Kidney (tissue), 14 donors: Measurements from ENCODE around the gene WNT1. TPM values are rescaled to one million over a fixed set of nuclear protein-coding genes. Genes with fewer than 3 reads are reported as not detected.

ENCODE experiments used
- DNase-seq, 5 donors: peaks; one replicate each; pipeline ENCODE4 v3.0.0-alpha.2; 2013 to 2020
- FAIRE-seq: peaks from 2 replicates; lab custom pipeline; 2012; peaks lifted over from hg19 to GRCh38; lab: Jason Lieb, UNC
- H3K27ac ChIP-seq, 2 donors: one replicate each; pipeline ENCODE4 v1.7.0; 2013; ENCODE audit warnings: low read depth in 2 of 2, low read length in 2 of 2, inconsistent platforms in 1 of 2
- H3K27me3 ChIP-seq: one replicate; pipeline ENCODE4 v1.7.1; 2013; ENCODE audit warnings: low read length, inconsistent platforms; ENCODE audit not compliant: control insufficient read depth, insufficient read depth
- H3K36me3 ChIP-seq, 3 donors: one replicate each; pipeline versions ENCODE4 v1.7.0 to v1.7.1; 2013; ENCODE audit warnings: low read length in 3 of 3, control low read depth in 1 of 3, inconsistent platforms in 1 of 3; ENCODE audit not compliant: insufficient read depth in 3 of 3, control insufficient read depth in 2 of 3
- H3K4me1 ChIP-seq, 3 donors: one replicate each; pipeline versions ENCODE4 v1.7.0 to v1.7.1; 2013; ENCODE audit warnings: low read length in 3 of 3, inconsistent platforms in 1 of 3, low read depth in 1 of 3; ENCODE audit not compliant: control insufficient read depth in 2 of 3, insufficient read depth in 2 of 3
- H3K4me3 ChIP-seq, 3 donors: one replicate each; pipeline versions ENCODE4 v1.7.0 to v1.8.1; 2013; ENCODE audit warnings: low read length in 3 of 3, control low read depth in 1 of 3, inconsistent platforms in 1 of 3
- H3K9ac ChIP-seq, 3 donors: one replicate each; pipeline versions ENCODE4 v1.7.0 to v1.7.1; 2013; ENCODE audit warnings: low read length in 3 of 3, control low read depth in 1 of 3, inconsistent platforms in 1 of 3
- H3K9me3 ChIP-seq, 3 donors: one replicate each; pipeline versions ENCODE4 v1.7.0 to v1.7.1; 2013; ENCODE audit warnings: low read length in 3 of 3, control low read depth in 1 of 3, inconsistent platforms in 1 of 3; ENCODE audit not compliant: control insufficient read depth in 2 of 3, insufficient read depth in 1 of 3
- intact Hi-C: fragments of 100-400 bp; cut with DNase I; formaldehyde crosslinking; loops from one replicate; pipeline ENCODE4 v1.11.1; 2022
- polyA plus RNA-seq: library from polyadenylated mRNA; stranded (reverse); fragments of 350-450 nt; fragmentation: Illumina TruSeq; extraction: RNeasy Lipid Tissue Mini Kit (QIAGEN cat#74804); gene quantifications from one replicate; pipeline ENCODE4 v1.2.3, GENCODE V29; 2014; ENCODE audit warnings: low read depth, low replicate concordance; ENCODE audit not compliant: insufficient read depth
- total RNA-seq: library from RNA; stranded (reverse); fragmentation: NEBNext Ultra II Directional; extraction: Animal tissue kit (Norgen Biotek cat#: 25700); gene quantifications from one replicate; pipeline ENCODE4 v1.2.1, GENCODE V29; 2021
- TF ChIP-seq, protein P1 (sequence below): IDR thresholded peaks from 3 replicates; pipeline ENCODE4 v1.5.1; 2012; ENCODE audit warnings: mild to moderate bottlenecking, moderate library complexity, borderline replicate concordance; ENCODE audit not compliant: insufficient read depth; ENCODE audit errors: extremely low read depth
- donor health status: control.
- donor health status: control.
- donor health status: control.
- donor health status: control.
- donor health status: control.
- donor health status: DM: yes; HTN: yes; CAD: no.
- donor health status: Normal renal cell carcinoma (clear cell type).

The WNT1 gene
- total and polyA plus RNA-seq, 2 donors from 2014 or later: not detected

DNA sequence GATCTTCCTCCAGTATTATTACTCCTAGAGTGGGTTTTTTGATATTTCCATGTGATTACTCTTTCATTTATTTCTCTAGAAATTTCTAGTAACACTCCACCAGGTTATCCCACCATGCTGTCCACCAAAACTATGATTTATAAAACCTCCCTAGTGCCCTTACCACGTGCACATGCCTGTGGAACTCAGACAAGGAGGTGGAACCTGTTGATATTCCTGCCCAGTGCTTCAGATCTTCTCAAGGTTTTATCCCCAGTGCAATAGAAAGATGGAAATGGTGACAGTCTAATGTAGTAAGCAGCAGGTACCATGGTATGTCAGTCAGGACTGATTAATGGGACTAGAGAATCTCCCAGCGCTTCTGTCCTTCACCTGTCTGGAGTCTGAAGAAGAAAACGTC lies 17.3 kb upstream of the WNT1 start:
- H3K9ac ChIP-seq: no peak overlapping the region
- TF ChIP-seq, protein P1, sequence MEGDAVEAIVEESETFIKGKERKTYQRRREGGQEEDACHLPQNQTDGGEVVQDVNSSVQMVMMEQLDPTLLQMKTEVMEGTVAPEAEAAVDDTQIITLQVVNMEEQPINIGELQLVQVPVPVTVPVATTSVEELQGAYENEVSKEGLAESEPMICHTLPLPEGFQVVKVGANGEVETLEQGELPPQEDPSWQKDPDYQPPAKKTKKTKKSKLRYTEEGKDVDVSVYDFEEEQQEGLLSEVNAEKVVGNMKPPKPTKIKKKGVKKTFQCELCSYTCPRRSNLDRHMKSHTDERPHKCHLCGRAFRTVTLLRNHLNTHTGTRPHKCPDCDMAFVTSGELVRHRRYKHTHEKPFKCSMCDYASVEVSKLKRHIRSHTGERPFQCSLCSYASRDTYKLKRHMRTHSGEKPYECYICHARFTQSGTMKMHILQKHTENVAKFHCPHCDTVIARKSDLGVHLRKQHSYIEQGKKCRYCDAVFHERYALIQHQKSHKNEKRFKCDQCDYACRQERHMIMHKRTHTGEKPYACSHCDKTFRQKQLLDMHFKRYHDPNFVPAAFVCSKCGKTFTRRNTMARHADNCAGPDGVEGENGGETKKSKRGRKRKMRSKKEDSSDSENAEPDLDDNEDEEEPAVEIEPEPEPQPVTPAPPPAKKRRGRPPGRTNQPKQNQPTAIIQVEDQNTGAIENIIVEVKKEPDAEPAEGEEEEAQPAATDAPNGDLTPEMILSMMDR: no peak
- DNase-seq (no peak), FAIRE-seq (no peak)
- H3K36me3 ChIP-seq: no peaks in the 10 kb centered on the region
- H3K27ac ChIP-seq: no peak overlapping the region
- no peak overlapping the region for H3K4me3 ChIP-seq
- no peaks in the 10 kb centered on the region for H3K27me3 ChIP-seq
- peaks cover 3 to 10% (median 9%) of the 10 kb centered on the region in 3 donors for H3K4me1 ChIP-seq
- intact Hi-C loops: no loop called here
- H3K9me3 ChIP-seq: no peaks in the 10 kb centered on the region

DNA sequence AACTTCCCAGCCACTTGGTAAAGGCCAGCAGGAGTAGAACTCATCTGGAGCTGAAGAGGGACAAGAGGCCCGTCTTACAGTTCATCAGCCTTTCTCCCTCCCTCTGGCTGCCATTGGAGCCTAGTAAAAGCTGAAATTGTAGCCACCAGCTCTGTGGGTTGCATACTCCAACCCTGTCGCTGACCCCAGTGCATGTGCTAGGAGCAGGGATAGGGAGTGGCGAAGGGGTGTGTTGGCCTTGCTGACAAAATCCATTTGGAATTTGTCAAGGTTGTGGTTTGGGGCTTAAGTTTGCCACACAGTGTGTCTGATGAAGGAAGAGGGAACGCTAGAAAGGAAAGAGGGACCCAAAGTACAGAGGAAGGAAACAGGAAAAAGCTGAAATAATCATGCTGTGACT lies 16.8 kb upstream of the WNT1 start:
- Histone ChIP-seq H3K36me3 (no peaks in the 10 kb centered on the region), H3K9ac (no peak overlapping the region), H3K27me3 (no peaks in the 10 kb centered on the region), H3K4me3 (no peak overlapping the region), H3K27ac (no peak overlapping the region), H3K4me1 (peaks cover 2 to 6% (median 5%) of the 10 kb centered on the region in 3 donors), H3K9me3 (no peaks in the 10 kb centered on the region)
- FAIRE-seq (no peak), DNase-seq (no peak)
- intact Hi-C loops: no loop called here
- TF ChIP-seq, protein P1: no peak

- intact Hi-C loops: no loop called here
- DNase-seq (no peak), FAIRE-seq (no peak)
- peaks cover 4% of the 10 kb centered on the region for H3K27me3 ChIP-seq
- no peaks in the 10 kb centered on the region for H3K9me3 ChIP-seq
- no peak overlapping the region for H3K9ac ChIP-seq
- peaks cover 2 to 6% (median 5%) of the 10 kb centered on the region in 3 donors for H3K4me1 ChIP-seq
- no peaks in the 10 kb centered on the region for H3K36me3 ChIP-seq
- no peak overlapping the region for H3K4me3 ChIP-seq
- H3K27ac ChIP-seq: no peak overlapping the region
- TF ChIP-seq, protein P1: no peak
These were observed 16.3 kb upstream of the WNT1 start for GRCh38 chr12:48961801-48962200.

- intact Hi-C loops: no loop called here
- TF ChIP-seq, protein P1: no peak
- peaks cover 0 to 3% (median 0%) of the 10 kb centered on the region in 3 donors for H3K4me1 ChIP-seq
- no peak overlapping the region for H3K4me3 ChIP-seq
- DNase-seq: peak in 1 of 5 donors; percentile 39
- no peak for FAIRE-seq
- no peak overlapping the region for H3K27ac ChIP-seq
- peaks cover 7% of the 10 kb centered on the region for H3K27me3 ChIP-seq
- H3K9me3 ChIP-seq: no peaks in the 10 kb centered on the region
- H3K9ac ChIP-seq: no peak overlapping the region
- no peaks in the 10 kb centered on the region for H3K36me3 ChIP-seq
These were observed 12.8 kb upstream of the WNT1 start for GRCh38 chr12:48965298-48965838.
